ELF-1 (cell line): ENCODE data around the gene ARHGAP8.
A peak's percentile ranks its signal among the peaks of the same experiment; 100 is the strongest.

Experiments
- DNase-seq: peaks from one replicate; pipeline ENCODE4 v3.0.0-alpha.2; 2016; ENCODE audit warnings: low read depth, low spot score

Gene ARHGAP8

GRCh38 chr22:44724859-44725258, 27.5 kb upstream of the ARHGAP8 start:
- no peak for DNase-seq

DNA sequence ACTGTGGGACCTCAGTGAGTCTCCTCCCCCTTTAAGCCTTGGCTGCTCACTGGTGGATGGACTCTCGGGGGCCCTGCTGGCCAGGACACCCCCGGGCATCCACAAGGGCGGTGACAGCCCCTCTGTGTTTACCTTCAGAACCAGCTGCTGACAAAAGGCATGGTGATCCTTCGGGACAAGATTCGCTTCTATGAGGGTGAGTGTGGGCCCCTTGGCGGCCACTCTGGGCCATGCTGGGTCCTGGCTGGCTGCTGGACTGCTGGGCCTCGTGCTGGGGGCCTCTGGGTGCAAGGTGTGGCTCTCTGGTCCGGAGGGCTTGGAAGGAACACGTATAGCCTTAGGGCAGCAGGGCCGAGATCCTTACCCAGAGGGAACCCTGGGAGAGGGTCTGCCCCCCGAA, 25.9 kb upstream of the ARHGAP8 start:
- no peak for DNase-seq

DNA sequence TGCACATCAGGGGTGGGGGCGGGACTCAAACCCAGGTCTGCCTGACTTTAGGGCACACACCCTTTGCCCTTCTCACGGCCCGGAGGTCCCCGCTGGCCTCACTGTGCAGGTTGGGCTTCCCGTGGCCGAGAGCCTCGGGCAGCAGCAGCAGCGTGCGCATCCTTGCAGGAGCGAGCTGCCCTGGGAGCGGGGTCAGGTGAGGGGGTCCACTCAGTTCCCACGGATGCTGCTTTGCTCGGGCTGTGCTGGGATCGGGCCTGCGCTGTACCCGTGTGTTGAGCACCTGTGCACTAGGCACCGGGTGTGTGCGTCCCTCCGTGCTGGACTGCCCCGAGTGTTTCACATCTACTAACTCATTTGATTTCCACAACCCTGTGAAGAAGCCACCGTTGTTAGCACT, 25.2 kb upstream of the ARHGAP8 start:
- DNase-seq: no peak

DNA sequence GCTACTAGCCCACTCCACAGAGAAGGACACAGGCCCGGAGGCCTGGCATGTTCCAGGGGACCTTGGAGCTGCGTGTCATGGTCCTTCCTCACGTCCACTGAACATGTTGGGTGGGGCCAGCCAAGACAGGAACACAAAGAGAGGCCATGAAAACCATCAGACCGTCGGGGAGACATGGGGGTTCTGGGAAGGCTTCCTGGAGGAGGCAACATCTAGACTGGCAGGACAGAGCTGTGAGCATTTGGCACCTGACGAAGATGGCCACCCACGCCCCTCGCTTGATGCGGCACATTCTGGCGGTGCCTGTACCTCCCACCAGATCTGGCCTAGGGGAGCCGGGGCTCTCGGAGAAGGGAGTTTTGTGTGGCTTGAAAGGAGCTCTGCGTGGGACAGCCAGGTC, 24.7 kb upstream of the ARHGAP8 start:
- DNase-seq: no peak

DNA sequence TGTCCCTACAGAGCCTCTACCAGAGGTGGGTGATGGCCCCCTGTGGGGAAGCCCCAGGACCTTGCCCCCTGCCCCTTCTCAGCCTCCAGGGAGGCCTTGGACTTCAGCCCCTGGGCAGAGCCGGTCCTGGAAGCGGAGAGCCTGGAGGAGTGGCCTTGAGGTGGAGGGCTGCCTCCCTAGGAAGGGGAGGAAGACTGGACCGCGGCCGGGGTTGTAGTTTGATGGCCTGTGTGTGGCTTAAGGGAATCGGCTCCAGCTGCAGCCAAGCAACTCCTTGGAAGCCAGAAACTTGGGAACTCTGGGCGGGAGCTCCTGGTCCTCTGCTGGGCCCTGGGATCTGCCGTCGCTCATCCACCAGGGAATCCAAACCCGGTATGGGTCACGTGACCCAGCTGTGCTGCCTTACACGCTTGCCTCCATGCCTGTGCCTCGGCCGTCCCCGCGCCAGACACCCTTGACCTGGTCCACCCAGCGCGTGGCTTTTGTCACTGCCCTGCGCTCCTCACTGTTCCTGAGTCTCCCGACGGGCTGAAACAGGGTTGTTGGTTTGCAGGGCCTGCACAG, 23.5 kb upstream of the ARHGAP8 start:
- DNase-seq: no peak

GRCh38 chr22:44729391-44730021, 22.9 kb upstream of the ARHGAP8 start:
- no peak for DNase-seq

DNA sequence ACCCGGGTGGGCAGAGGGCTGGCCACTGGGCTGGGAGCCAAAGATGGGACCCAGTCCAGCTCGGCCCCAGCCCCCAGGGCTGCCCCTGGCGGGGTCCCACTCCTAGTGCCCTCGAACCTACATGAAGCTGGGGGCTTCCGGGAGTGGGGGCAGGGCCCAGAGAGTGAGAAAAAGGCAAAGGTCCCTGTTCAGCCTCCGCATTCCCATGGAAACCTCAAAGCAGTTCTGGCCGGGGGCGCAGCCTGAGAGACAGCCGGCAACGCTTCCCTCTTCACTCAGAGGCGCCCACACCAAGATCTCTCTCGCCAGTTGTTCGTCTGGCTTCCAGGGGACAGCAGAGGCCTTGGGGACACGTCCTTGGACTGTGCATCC, 22.4 kb upstream of the ARHGAP8 start:
- DNase-seq: no peak

- DNase-seq: no peak
Measured at GRCh38 chr22:44730490-44731356, 21.7 kb upstream of the ARHGAP8 start.

DNA sequence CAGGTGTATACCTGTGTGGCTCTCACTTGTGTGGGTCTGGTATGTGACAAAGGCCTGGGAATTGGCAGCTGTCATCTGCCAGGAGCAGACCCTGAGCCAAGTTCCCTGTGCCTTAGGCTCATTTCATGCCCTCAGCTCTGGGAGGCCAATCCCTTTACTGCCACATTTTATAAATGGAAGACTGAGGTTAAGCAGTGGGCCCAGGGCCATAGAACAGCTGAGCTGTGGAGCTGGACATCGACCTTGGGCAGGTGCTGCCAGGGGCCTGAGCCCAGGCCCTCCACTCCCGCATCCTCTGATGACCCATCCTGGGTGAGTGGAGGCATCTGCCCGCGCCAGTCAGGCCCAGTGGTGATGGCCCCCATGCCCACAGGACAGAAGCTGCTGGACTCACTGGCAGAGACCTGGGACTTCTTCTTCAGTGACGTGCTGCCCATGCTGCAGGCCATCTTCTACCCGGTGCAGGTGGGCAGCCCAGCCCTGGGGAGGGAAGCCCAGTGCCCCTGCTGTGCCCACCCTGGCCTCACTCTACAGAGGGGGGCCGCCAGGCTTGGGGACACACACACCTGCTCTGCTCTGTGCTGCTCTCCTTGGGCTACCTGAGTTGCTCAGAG, 20.9 kb upstream of the ARHGAP8 start:
- no peak for DNase-seq

GRCh38 chr22:44732017-44732561, 20.3 kb upstream of the ARHGAP8 start:
- DNase-seq: no peak

DNA sequence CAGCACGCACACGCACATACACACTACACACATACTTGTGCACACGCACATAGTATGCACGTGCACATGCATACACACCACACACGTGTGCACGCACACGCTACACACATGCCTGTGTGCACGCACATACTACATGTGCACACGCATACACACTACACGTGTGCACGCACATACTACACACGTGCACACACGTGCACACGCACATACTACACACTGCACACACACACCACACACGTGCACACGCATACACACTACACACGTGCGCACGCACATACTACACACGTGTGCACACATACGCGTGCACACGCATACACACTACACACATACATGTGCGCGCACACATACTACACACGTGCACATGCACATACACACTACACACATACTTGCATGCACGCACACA, 19.7 kb upstream of the ARHGAP8 start:
- DNase-seq: no peak

DNA sequence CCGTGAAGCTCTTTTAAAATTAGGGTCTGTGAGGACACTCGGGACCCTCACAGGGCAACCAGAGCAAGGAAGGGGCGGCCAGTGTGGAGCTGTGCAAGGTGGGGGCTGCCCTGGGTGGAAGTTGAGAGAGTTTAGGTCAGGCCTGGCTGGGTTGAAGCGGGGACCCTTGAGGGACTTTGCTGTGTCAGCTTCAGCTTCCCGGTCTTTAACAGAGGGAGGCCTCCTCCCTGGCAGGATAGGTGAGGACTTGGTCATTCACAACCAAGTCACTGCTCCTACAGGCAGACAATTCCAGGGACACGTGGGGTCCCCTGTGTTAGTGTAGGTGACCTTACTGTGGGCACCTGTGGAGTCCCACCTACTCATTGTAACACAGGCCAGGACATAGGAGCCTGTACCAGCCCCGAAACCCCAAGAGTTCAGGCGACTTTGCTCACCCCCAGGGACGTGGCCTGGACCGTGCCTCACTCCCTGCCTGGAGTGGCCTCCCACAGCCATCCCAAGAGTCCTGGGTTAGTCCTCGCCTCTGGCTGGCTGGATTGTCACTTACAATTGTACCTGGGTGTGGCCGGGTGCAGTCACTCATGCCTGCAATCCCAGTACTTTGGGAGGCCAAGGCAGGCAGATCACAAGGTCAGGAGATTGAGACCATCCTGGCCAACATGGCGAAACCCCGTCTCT, 18.8 kb upstream of the ARHGAP8 start:
- no peak for DNase-seq

- DNase-seq: no peak
Measured at GRCh38 chr22:44734278-44734677, 18.1 kb upstream of the ARHGAP8 start.

DNA sequence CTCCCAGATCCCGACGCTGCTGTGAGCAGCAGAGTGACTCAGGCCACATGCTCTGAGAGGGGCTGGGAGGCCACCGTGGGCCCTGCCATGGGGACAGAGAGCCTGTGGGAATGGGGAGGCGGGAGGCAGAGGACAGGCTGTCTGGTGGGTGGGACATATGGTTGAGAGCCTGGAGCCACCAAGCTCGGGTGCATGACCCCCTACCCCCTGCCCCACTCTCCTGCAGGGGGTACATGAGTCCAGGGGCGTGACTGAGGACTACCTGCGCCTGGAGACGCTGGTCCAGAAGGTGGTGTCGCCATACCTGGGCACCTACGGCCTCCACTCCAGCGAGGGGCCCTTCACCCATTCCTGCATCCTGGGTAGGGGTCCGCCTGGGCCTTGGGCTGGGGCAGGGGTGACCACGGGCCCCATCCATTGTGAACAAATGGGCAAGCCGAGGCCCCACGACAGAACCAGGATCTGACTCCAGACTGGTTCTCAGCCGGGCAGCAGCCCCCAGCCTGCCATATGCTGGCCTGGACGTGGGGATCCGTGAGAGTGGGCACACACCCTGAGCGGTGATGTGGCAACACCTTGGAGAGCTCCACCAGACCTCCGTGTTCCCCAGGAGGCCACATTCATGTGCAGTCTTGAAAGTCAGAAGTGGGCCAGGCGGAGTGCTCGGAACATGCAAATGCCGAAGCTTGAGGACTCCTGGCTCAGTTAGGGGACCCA, 17.4 kb upstream of the ARHGAP8 start:
- no peak for DNase-seq

DNA sequence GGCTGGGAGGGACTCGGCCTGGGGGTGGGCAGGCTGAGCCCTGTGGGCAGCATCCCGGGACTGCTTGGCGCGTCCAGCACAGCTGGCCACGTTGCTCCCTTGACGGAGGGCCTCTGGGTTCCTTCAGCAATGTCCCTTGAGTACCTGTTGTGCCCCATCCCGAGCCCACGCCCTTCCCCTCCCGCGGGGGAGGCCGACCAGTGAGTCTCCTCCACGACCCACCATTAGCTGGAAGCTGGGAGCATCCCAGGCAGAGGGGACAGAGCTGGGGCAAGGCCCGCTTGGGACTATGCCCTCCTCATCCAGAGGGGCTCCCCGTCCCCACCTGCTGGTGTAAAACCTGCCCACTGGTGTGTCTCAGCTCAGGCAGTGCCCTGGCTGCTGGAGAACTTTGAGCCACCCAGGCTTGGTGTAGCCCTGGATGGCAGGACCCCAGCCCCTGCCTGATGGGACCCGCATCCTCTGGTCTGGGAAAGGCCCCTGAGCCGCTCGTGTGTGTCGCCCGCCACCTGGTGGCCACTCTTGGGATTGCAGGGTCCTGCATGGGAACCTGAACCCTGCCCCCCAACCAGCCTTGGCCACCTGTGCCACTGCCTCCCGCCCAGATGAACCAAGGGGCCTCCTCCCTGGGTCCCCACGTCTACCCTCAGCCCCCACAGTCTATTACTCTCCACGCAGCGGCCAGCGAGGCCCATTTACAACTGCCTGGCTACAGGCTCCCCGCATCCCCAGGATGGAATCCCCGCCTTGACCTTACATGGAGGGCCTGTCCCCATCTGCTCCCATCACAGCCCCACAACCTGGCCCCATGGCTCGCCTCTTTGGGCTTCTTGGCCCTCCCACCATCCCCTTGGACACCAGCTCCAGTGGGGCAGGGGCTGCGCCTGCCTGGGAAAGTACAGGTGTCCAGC, 16.6 kb upstream of the ARHGAP8 start:
- peak; percentile 92 for DNase-seq

DNA sequence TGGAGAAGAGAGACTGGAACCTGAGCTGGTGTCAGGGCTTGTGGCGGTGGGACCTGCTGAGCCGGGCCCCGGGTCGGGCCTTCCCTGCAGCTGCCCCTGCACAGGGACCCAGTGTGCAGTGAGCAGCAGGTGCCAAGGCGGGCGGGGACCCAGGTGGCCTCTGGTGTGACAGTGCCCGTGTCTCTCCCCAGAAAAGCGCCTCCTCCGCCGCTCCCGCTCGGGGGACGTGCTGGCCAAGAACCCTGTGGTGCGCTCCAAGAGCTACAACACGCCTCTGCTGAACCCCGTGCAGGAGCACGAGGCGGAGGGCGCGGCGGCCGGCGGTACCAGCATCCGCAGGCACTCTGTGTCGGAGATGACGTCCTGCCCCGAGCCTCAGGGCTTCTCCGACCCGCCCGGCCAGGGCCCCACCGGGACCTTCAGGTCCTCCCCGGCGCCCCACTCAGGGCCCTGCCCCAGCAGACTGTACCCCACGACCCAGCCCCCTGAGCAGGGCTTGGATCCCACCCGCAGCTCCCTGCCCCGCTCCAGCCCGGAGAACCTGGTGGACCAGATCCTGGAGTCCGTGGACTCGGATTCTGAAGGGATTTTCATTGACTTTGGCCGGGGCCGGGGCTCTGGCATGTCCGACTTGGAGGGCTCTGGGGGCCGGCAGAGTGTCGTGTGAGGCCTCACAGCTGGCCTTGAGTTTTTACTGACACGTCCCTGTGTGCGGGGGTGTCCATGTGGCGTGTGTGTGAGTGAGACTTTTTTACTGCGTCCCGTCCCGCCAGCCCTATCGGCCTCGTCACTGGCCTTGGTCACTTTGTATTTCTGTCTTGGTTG, 15.6 kb upstream of the ARHGAP8 start:
- no peak for DNase-seq

DNA sequence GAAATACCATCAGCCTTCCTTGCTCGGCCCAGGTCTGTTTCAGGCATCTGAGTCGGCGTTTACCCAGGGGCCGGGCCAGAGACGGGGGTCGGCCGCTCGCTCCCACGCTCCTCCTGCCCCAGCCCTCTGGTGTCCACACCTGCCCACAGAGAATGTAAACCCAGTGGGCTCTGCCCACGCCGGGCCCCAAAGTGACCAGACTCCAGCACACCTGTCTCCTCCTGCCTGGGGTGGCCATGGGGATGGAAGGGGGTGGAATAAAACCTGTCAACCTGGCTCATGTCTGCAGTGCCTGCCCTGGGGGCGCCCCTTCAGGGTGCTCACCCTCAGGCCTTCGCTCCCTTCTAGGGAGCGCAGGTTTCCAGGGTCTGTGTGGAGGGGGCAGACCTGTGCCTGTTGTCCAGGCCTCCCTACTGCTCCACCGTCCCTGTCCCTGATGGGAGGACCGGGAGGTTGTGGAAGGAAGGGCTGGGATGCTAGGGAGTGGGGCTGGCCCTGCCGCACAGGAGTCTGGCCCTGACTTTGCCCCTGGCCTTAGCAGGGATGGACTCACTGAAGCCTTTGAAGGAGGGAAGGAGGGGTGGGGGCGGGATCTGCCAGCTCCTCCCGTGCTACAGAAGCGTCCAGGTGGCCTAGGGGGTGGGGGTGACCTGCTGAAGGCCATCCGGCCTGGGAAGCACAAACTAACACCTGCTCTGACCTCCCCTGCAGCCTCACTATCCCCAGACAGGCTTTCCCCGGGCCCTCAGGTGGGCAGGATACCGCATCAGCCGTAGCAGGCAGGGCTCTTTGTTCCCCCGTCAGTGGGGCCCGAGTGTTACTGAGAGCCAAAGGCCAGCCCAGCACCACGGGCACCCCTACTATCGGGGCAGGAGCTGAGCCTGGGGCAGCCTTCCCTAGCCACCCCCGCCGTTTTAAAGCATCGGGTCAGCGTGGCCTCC, 14.7 kb upstream of the ARHGAP8 start:
- peak; percentile 52 for DNase-seq

GRCh38 chr22:44738347-44738715, 14.0 kb upstream of the ARHGAP8 start:
- peak; percentile 74 for DNase-seq
